NCI-H460 (cell line): Measurements from ENCODE around the gene UBE2L5. TPM values are rescaled to one million over a fixed set of nuclear protein-coding genes. Genes with fewer than 3 reads are reported as not detected.

Source experiments
- DNase-seq: peaks from one replicate; pipeline ENCODE4 v3.0.0-alpha.2; 2016; ENCODE audit warnings: low read depth; ENCODE audit errors: extremely low read depth
- total RNA-seq: library from RNA; depleted of rRNA; stranded (reverse); fragments of >200 nt; shearing (Covaris generic); gene quantifications from 2 replicates; pipeline ENCODE4 v1.2.3, GENCODE V29; 2014; rRNA removed

Gene UBE2L5
- total RNA-seq, 1 experiment from 2014 or later: not detected

- peak; percentile 97 for DNase-seq
Observed at GRCh38 chr13:30465593-30466357, 43.5 kb downstream of the UBE2L5 start, which contains the start of gene HMGB1. Gene HMGB1, minus strand, starts transcription at chr13:30465936. Its CDS starts 2,256 bp downstream, at chr13:30463680.

GRCh38 chr13:30466358-30466714 is 44.0 kb downstream of the UBE2L5 start:
- DNase-seq: no peak

GRCh38 chr13:30466841-30467252 is 44.6 kb downstream of the UBE2L5 start:
- DNase-seq: no peak

- no peak for DNase-seq
Observed at GRCh38 chr13:30473675-30474074, 51.4 kb downstream of the UBE2L5 start.

- no peak for DNase-seq
Observed at GRCh38 chr13:30477346-30478195, 55.3 kb downstream of the UBE2L5 start.

Other genes with a start within 250 kb of the UBE2L5 start
- gene KATNAL1, start 114.9 kb upstream of the UBE2L5 start, total RNA-seq: 5.8 and 6.1 TPM in 2 replicates
- 532 and 562 TPM in 2 replicates for gene HMGB1, start 43.4 kb downstream of the UBE2L5 start, total RNA-seq
- 12.5 and 13.0 TPM in 2 replicates for gene USPL1, start 195.4 kb downstream of the UBE2L5 start, total RNA-seq